ENCODE data around the gene OSBPL6.

OSBPL6 gene

GRCh38 chr2:178436662-178437061 lies 242.3 kb downstream of the OSBPL6 start (continued):
- TF ChIP-seq ZNF362 (tag by site-specific recombination; IDR thresholded peaks at IDR 0.05) (no peak), REST (tag by site-specific recombination; IDR thresholded peaks at IDR 0.05) (no peak), RBAK (tag by site-specific recombination; IDR thresholded peaks at IDR 0.05) (no peak), ZNF473 (tag by site-specific recombination; IDR thresholded peaks at IDR 0.05) (no peak), ZNF488 (tag by site-specific recombination; IDR thresholded peaks at IDR 0.05) (no peak)

GRCh38 chr2:178441426-178441825 lies 247.1 kb downstream of the OSBPL6 start:
- H3K36me3 ChIP-seq (ENCODE audit: control insufficient read depth in 2 of 2, insufficient read depth in 1 of 2, low read length in 2 of 2) = peaks cover 51 to 92% of the 10 kb centered on the region in 2 experiments
- CTCF ChIA-PET = interaction anchor here (0.6 to 2.0 kb wide), 3 partner anchors 23 to 139 kb away, joined by 3 to 7 read pairs (median 5); no protein-coding TSS in a partner anchor
- TF ChIP-seq ZNF26 (tag by site-specific recombination; IDR thresholded peaks at IDR 0.05) = no peak
- no peak for TF ChIP-seq ZNF626 (tag by site-specific recombination; IDR thresholded peaks at IDR 0.05)
- TF ChIP-seq ZNF394 (tag by site-specific recombination; IDR thresholded peaks at IDR 0.05; ENCODE audit: borderline replicate concordance) = no peak
- no peak for TF ChIP-seq ZNF623 (tag by site-specific recombination; IDR thresholded peaks at IDR 0.05)
- TF ChIP-seq ZNF202 (tag by site-specific recombination; IDR thresholded peaks at IDR 0.05; ENCODE audit: borderline replicate concordance) = no peak
- no peak for TF ChIP-seq FEZF1 (tag by site-specific recombination; IDR thresholded peaks at IDR 0.05)
- no peak for TF ChIP-seq ZSCAN5A (tag by site-specific recombination; IDR thresholded peaks at IDR 0.05)
- TF ChIP-seq BCL6B (tag by site-specific recombination; IDR thresholded peaks at IDR 0.05) = no peak
- TF ChIP-seq SP2 (tag by site-specific recombination; IDR thresholded peaks at IDR 0.05) = no peak
- no peak for TF ChIP-seq HOXC10 (CRISPR knock-in tag; IDR thresholded peaks at IDR 0.05)
- no peak for TF ChIP-seq ZFHX2 (tag by site-specific recombination; conservative IDR thresholded peaks at IDR 0.05)
- TF ChIP-seq RBAK (tag by site-specific recombination; IDR thresholded peaks at IDR 0.05) = no peak
- TF ChIP-seq ZNF670 (tag by site-specific recombination; IDR thresholded peaks at IDR 0.05; ENCODE audit: low read depth) = no peak
- no peak for TF ChIP-seq ZBTB8A (tag by site-specific recombination; IDR thresholded peaks at IDR 0.05)
- no peak for TF ChIP-seq GLIS1 (tag by site-specific recombination; IDR thresholded peaks at IDR 0.05)
- no peak for TF ChIP-seq ZNF518A (tag by site-specific recombination; conservative IDR thresholded peaks at IDR 0.05; ENCODE audit: low read depth)
- TF ChIP-seq ZNF266 (tag by site-specific recombination; IDR thresholded peaks at IDR 0.05; ENCODE audit: low read depth) = no peak
- TF ChIP-seq ZNF292 (tag by site-specific recombination; IDR thresholded peaks at IDR 0.05; ENCODE audit: borderline replicate concordance, low read depth) = no peak

More at GRCh38 chr2:178441426-178441825, 247.1 kb downstream of the OSBPL6 start:
- no peaks in the 10 kb centered on the region for H3K9me3 ChIP-seq (ENCODE audit: control insufficient read depth, insufficient read depth, low read depth, low read length)
- no peaks in the 10 kb centered on the region for H3K4me1 ChIP-seq (ENCODE audit: control insufficient read depth, insufficient read depth, low read length)
- no peak overlapping the region for H3K4me3 ChIP-seq (ENCODE audit: low read depth, low read length)
- H3K27ac ChIP-seq (ENCODE audit: extremely low read depth, low read depth, low read length) = no peak overlapping the region
- POLR2A ChIA-PET = interaction anchor here (0.7 to 0.9 kb wide), 2 partner anchors 10 to 23 kb away, joined by 4 to 5 read pairs; partner anchors contain the start of genes PJVK and PRKRA

All from HEK293 (cell line).